GM23248 (cell line): ENCODE measurements around the gene COL9A1. TPM values are rescaled to one million over a fixed set of nuclear protein-coding genes. Genes with fewer than 3 reads are reported as not detected.

ENCODE experiments used
- DNase-seq: peaks from one replicate; pipeline ENCODE4 v3.0.0-alpha.2; 2015
- H2AFZ ChIP-seq: fragments of 200-600 bp; sonication (generic); 2 replicates; pipeline ENCODE4 v1.6.1; 2016; ENCODE audit warnings: antibody characterized with exemption
- H3F3A ChIP-seq: fragments of 200-600 bp; sonication (generic); 2 replicates; pipeline ENCODE4 v1.6.1; 2016; ENCODE audit warnings: mild to moderate bottlenecking, antibody characterized with exemption, mixed run types; ENCODE audit not compliant: insufficient read depth
- H3K27ac ChIP-seq: fragments of 200-600 bp; sonication (generic); 2 replicates; pipeline ENCODE4 v1.5.1; 2016; ENCODE audit warnings: mild to moderate bottlenecking
- H3K27me3 ChIP-seq: fragments of 200-600 bp; sonication (generic); replicated peaks from 2 replicates; pipeline ENCODE4 v1.6.1; 2016; ENCODE audit warnings: mild to moderate bottlenecking; ENCODE audit not compliant: insufficient read depth
- H3K36me3 ChIP-seq: fragments of 200-600 bp; sonication (generic); 2 replicates; pipeline ENCODE4 v1.6.1; 2016; ENCODE audit warnings: low read depth, mild to moderate bottlenecking
- H3K4me1 ChIP-seq: fragments of 200-600 bp; sonication (generic); 2 replicates; pipeline ENCODE4 v1.6.1; 2016; ENCODE audit warnings: mild to moderate bottlenecking; ENCODE audit not compliant: insufficient read depth
- H3K4me2 ChIP-seq: fragments of 200-600 bp; sonication (generic); one replicate; pipeline ENCODE4 v1.6.1; 2016; ENCODE audit warnings: mild to moderate bottlenecking; ENCODE audit not compliant: unreplicated experiment
- H3K4me3 ChIP-seq: fragments of 200-600 bp; sonication (generic); 2 replicates; pipeline ENCODE4 v1.5.1; 2016; ENCODE audit warnings: mild to moderate bottlenecking
- H3K79me2 ChIP-seq: fragments of 200-600 bp; sonication (generic); 2 replicates; pipeline ENCODE4 v1.6.1; 2016; ENCODE audit warnings: mild to moderate bottlenecking; ENCODE audit not compliant: insufficient read depth
- H3K9ac ChIP-seq: fragments of 200-600 bp; sonication (generic); 2 replicates; pipeline ENCODE4 v1.6.1; 2016; ENCODE audit warnings: mild to moderate bottlenecking
- H3K9me2 ChIP-seq: fragments of 200-600 bp; sonication (generic); 2 replicates; pipeline ENCODE4 v1.6.1; 2016; ENCODE audit warnings: mixed run types, mild to moderate bottlenecking, moderate library complexity; ENCODE audit not compliant: insufficient read depth
- H3K9me3 ChIP-seq: fragments of 200-600 bp; sonication (generic); one replicate; pipeline ENCODE4 v1.6.1; 2017; ENCODE audit warnings: low read depth
- H4K20me1 ChIP-seq: fragments of 200-600 bp; sonication (generic); 2 replicates; pipeline ENCODE4 v1.6.0; 2016; ENCODE audit not compliant: insufficient read depth
- EZH2 ChIP-seq: fragments of 200-600 bp; sonication (generic); IDR thresholded peaks from 2 replicates; pipeline ENCODE4 v1.6.1; 2018; ENCODE audit warnings: antibody characterized with exemption, mild to moderate bottlenecking; ENCODE audit not compliant: insufficient read depth, poor library complexity, severe bottlenecking
- EZH2phosphoT487 ChIP-seq: fragments of 200-600 bp; sonication (generic); IDR thresholded peaks from 2 replicates; pipeline ENCODE4 v1.6.1; 2018; ENCODE audit warnings: antibody characterized with exemption, moderate library complexity, mild to moderate bottlenecking, low read depth; ENCODE audit not compliant: insufficient read depth
- WGBS, 2 experiments: methylation state at CpG; one replicate each; pipeline ENCODE4 v1.1.6; 2015 to 2017; ENCODE audit warnings: low lambda C conversion rate in 2 of 2, low coverage in 1 of 2; ENCODE audit errors: missing lambda C conversion rate in 2 of 2; 5-methylcytosine and 5-hydroxymethylcytosine counted together
- in situ Hi-C: fragments of 300-500 bp; cut with MboI; formaldehyde crosslinking; loops from 2 replicates; pipeline ENCODE4 v1.15.0; 2020
- polyA plus RNA-seq: library from polyadenylated mRNA; unstranded; fragments of >200 nt; fragmentation: Nextera tagmentation; extraction: Ambion mirVana; gene quantifications from 2 replicates; pipeline ENCODE4 v1.2.1, GENCODE V29; 2016
- total RNA-seq: library from RNA; depleted of rRNA; stranded (reverse); fragments of >200 nt; shearing (Covaris generic); gene quantifications from 2 replicates; pipeline ENCODE4 v1.2.3, GENCODE V29; 2014

COL9A1 gene
- total and polyA plus RNA-seq, 2 experiments from 2014 or later: not detected

GRCh38 chr6:70194421-70194820 lies 108.5 kb downstream of the COL9A1 start:
- H4K20me1 ChIP-seq: no peaks in the 10 kb centered on the region
- H2AFZ ChIP-seq: no peak overlapping the region
- H3K27ac ChIP-seq: no peak overlapping the region
- no peaks in the 10 kb centered on the region for H3K9me2 ChIP-seq
- no peaks in the 10 kb centered on the region for H3K27me3 ChIP-seq
- no peak for TF ChIP-seq EZH2phosphoT487
- TF ChIP-seq EZH2: no peak
- in situ Hi-C loops: no loop called here
- no peaks in the 10 kb centered on the region for H3K36me3 ChIP-seq
- H3K9ac ChIP-seq: no peak overlapping the region
- no peaks in the 10 kb centered on the region for H3K79me2 ChIP-seq
- no peak overlapping the region for H3K4me3 ChIP-seq
- H3K4me2 ChIP-seq: no peak overlapping the region
- no peak for DNase-seq
- H3K9me3 ChIP-seq: no peaks in the 10 kb centered on the region
- no peaks in the 10 kb centered on the region for H3K4me1 ChIP-seq
- no peaks in the 10 kb centered on the region for H3F3A ChIP-seq

GRCh38 chr6:70188202-70188601 lies 114.7 kb downstream of the COL9A1 start:
- Histone ChIP-seq H3K79me2 (no peaks in the 10 kb centered on the region), H3K9ac (no peak overlapping the region), H3K4me1 (no peaks in the 10 kb centered on the region), H2AFZ (no peak overlapping the region), H3K4me3 (no peak overlapping the region), H4K20me1 (no peaks in the 10 kb centered on the region), H3K9me2 (no peaks in the 10 kb centered on the region), H3K9me3 (no peaks in the 10 kb centered on the region), H3K4me2 (no peak overlapping the region), H3K27ac (no peak overlapping the region), H3F3A (no peaks in the 10 kb centered on the region), H3K27me3 (no peaks in the 10 kb centered on the region), H3K36me3 (no peaks in the 10 kb centered on the region)
- no peak for DNase-seq
- WGBS, 2 experiments: 22 to 26% methylated on average over 6 of the region's 6 CpGs
- in situ Hi-C loops: no loop called here
- TF ChIP-seq EZH2phosphoT487 (no peak), EZH2 (no peak)

GRCh38 chr6:70186461-70186860 lies 116.4 kb downstream of the COL9A1 start:
- in situ Hi-C loops: no loop called here
- Histone ChIP-seq H3K27ac (no peak overlapping the region), H3K9ac (no peak overlapping the region), H3K36me3 (no peaks in the 10 kb centered on the region), H3F3A (no peaks in the 10 kb centered on the region), H3K27me3 (no peaks in the 10 kb centered on the region), H3K79me2 (no peaks in the 10 kb centered on the region), H3K9me3 (no peaks in the 10 kb centered on the region), H3K4me2 (no peak overlapping the region), H3K4me3 (no peak overlapping the region), H2AFZ (no peak overlapping the region), H4K20me1 (no peaks in the 10 kb centered on the region), H3K9me2 (no peaks in the 10 kb centered on the region), H3K4me1 (no peaks in the 10 kb centered on the region)
- 7 to 16% methylated on average over 1 of the region's 1 CpG for WGBS, 2 experiments
- no peak for DNase-seq
- TF ChIP-seq EZH2phosphoT487 (no peak), EZH2 (no peak)

GRCh38 chr6:70184723-70185122 lies 118.2 kb downstream of the COL9A1 start:
- WGBS, 2 experiments: 49 to 55% methylated on average over 3 of the region's 3 CpGs
- H3K9me2 ChIP-seq: no peaks in the 10 kb centered on the region
- no peaks in the 10 kb centered on the region for H3K27me3 ChIP-seq
- H3K9ac ChIP-seq: no peak overlapping the region
- H3K4me2 ChIP-seq: no peak overlapping the region
- H3K4me1 ChIP-seq: no peaks in the 10 kb centered on the region
- TF ChIP-seq EZH2phosphoT487 (no peak), EZH2 (no peak)
- H3K79me2 ChIP-seq: no peaks in the 10 kb centered on the region
- H3K9me3 ChIP-seq: no peaks in the 10 kb centered on the region
- no peak overlapping the region for H3K4me3 ChIP-seq
- no peaks in the 10 kb centered on the region for H4K20me1 ChIP-seq
- H2AFZ ChIP-seq: no peak overlapping the region
- no peaks in the 10 kb centered on the region for H3K36me3 ChIP-seq
- no peaks in the 10 kb centered on the region for H3F3A ChIP-seq
- no peak for DNase-seq
- in situ Hi-C loops: no loop called here
- no peak overlapping the region for H3K27ac ChIP-seq

GRCh38 chr6:70183538-70183937 lies 119.3 kb downstream of the COL9A1 start:
- no peak overlapping the region for H3K4me3 ChIP-seq
- H3K9ac ChIP-seq: no peak overlapping the region
- H3K9me3 ChIP-seq: no peaks in the 10 kb centered on the region
- WGBS, 2 experiments: 15 to 17% methylated on average over 3 of the region's 3 CpGs
- no peaks in the 10 kb centered on the region for H3K79me2 ChIP-seq
- no peak overlapping the region for H3K27ac ChIP-seq
- no peaks in the 10 kb centered on the region for H3K4me1 ChIP-seq
- no peaks in the 10 kb centered on the region for H3K36me3 ChIP-seq
- in situ Hi-C loops: no loop called here
- no peaks in the 10 kb centered on the region for H3K27me3 ChIP-seq
- no peak for DNase-seq
- no peaks in the 10 kb centered on the region for H3F3A ChIP-seq
- H4K20me1 ChIP-seq: no peaks in the 10 kb centered on the region
- no peak overlapping the region for H2AFZ ChIP-seq
- H3K9me2 ChIP-seq: no peaks in the 10 kb centered on the region
- TF ChIP-seq EZH2 (no peak), EZH2phosphoT487 (no peak)
- H3K4me2 ChIP-seq: no peak overlapping the region
